GM21619 (cell line): Measurements from ENCODE around the gene CHI3L1.
"Not testable (repeated sequence)": the region's sequence is repeated elsewhere in the genome, so short reads cannot be mapped to it uniquely, and the experiment has no call there.

ENCODE experiments used
- ATAC-seq: cut with Tn5 transposase; IDR thresholded peaks from one replicate; pipeline ENCODE4 v1.9.1; 2021; ENCODE audit not compliant: unreplicated experiment

Gene CHI3L1

GRCh38 chr1:203186446-203187303 is at the start of gene CHI3L1:
Gene CHI3L1 (minus strand): TSS chr1:203186704. CDS start chr1:203186623, 81 bp downstream.
- ATAC-seq = no peak

- not testable (repeated sequence) for ATAC-seq
Measured at GRCh38 chr1:203234901-203235300, 48.4 kb upstream of the CHI3L1 start.

GRCh38 chr1:203229471-203230135 is 43.1 kb upstream of the CHI3L1 start, which contains the start of gene CHIT1:
Gene CHIT1 (minus strand): TSS chr1:203229673. CDS start chr1:203229636, 37 bp downstream.
- ATAC-seq = no peak

- no peak for ATAC-seq
Measured at GRCh38 chr1:203228670-203229069, 42.2 kb upstream of the CHI3L1 start.

- no peak for ATAC-seq
Measured at GRCh38 chr1:203227371-203228083, 41.0 kb upstream of the CHI3L1 start.

- no peak for ATAC-seq
Measured at GRCh38 chr1:203225071-203225470, 38.6 kb upstream of the CHI3L1 start.

- no peak for ATAC-seq
Measured at GRCh38 chr1:203223012-203223775, 36.7 kb upstream of the CHI3L1 start.

GRCh38 chr1:203219934-203220333 is 33.4 kb upstream of the CHI3L1 start:
- no peak for ATAC-seq

GRCh38 chr1:203219171-203219570 is 32.7 kb upstream of the CHI3L1 start:
- no peak for ATAC-seq

GRCh38 chr1:203217668-203218067 is 31.2 kb upstream of the CHI3L1 start:
- ATAC-seq = no peak

- ATAC-seq = no peak
Measured at GRCh38 chr1:203217139-203217655, 30.7 kb upstream of the CHI3L1 start.

GRCh38 chr1:203216274-203217138 is 30.0 kb upstream of the CHI3L1 start:
- ATAC-seq = no peak

GRCh38 chr1:203215573-203215972 is 29.1 kb upstream of the CHI3L1 start:
- no peak for ATAC-seq

GRCh38 chr1:203214871-203215270 is 28.4 kb upstream of the CHI3L1 start:
- no peak for ATAC-seq

- ATAC-seq = no peak
Measured at GRCh38 chr1:203213126-203213525, 26.6 kb upstream of the CHI3L1 start.

GRCh38 chr1:203211812-203212211 is 25.3 kb upstream of the CHI3L1 start:
- ATAC-seq = no peak

GRCh38 chr1:203210988-203211387 is 24.5 kb upstream of the CHI3L1 start:
- no peak for ATAC-seq

GRCh38 chr1:203210350-203210749 is 23.8 kb upstream of the CHI3L1 start:
- ATAC-seq = no peak

- ATAC-seq = no peak
Measured at GRCh38 chr1:203208181-203208580, 21.7 kb upstream of the CHI3L1 start.

- ATAC-seq = no peak
Measured at GRCh38 chr1:203207751-203208150, 21.2 kb upstream of the CHI3L1 start.
